Uterus (tissue), 2 donors: Measurements from ENCODE around the gene JADE3.

Experiments used
- POLR2A ChIP-seq, 2 donors: fragments of 450-650 bp; IDR thresholded peaks; one replicate each; pipeline ENCODE4 v1.6.1; 2016; ENCODE audit warnings: antibody characterized with exemption in 2 of 2, mild to moderate bottlenecking in 1 of 2, moderate library complexity in 1 of 2
- TF ChIP-seq, protein P1 (sequence below), 4 experiments: fragments of 200-600 bp in 2 of 4; fragments of 450-650 bp in 2 of 4; sonication (generic) in 2 of 4; IDR thresholded peaks; one replicate each; pipeline ENCODE4 v1.5.1; 2016 to 2019; ENCODE audit warnings: antibody characterized with exemption in 4 of 4, mild to moderate bottlenecking in 2 of 4, moderate library complexity in 1 of 4

- TF ChIP-seq, protein P1, sequence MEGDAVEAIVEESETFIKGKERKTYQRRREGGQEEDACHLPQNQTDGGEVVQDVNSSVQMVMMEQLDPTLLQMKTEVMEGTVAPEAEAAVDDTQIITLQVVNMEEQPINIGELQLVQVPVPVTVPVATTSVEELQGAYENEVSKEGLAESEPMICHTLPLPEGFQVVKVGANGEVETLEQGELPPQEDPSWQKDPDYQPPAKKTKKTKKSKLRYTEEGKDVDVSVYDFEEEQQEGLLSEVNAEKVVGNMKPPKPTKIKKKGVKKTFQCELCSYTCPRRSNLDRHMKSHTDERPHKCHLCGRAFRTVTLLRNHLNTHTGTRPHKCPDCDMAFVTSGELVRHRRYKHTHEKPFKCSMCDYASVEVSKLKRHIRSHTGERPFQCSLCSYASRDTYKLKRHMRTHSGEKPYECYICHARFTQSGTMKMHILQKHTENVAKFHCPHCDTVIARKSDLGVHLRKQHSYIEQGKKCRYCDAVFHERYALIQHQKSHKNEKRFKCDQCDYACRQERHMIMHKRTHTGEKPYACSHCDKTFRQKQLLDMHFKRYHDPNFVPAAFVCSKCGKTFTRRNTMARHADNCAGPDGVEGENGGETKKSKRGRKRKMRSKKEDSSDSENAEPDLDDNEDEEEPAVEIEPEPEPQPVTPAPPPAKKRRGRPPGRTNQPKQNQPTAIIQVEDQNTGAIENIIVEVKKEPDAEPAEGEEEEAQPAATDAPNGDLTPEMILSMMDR (IDR thresholded peaks at IDR 0.05) = no peak
- no peak for TF ChIP-seq POLR2A (IDR thresholded peaks at IDR 0.05)
Measured at GRCh38 chrX:46898207-46898606, 14.0 kb upstream of the JADE3 start.
